Effector memory CD4-positive, alpha-beta T cell (primary cell): Measurements from ENCODE around the gene FGF8.

Source experiments
- DNase-seq, 3 donors: peaks; one replicate each; pipeline ENCODE4 v3.0.0-alpha.2; 2020
- H3K27ac ChIP-seq: 2 replicates; pipeline ENCODE4 v1.7.0; 2013; ENCODE audit warnings: mild to moderate bottlenecking, low read length, moderate library complexity; ENCODE audit not compliant: insufficient read depth, poor library complexity, severe bottlenecking
- H3K27me3 ChIP-seq: replicated peaks from 2 replicates; pipeline ENCODE4 v1.7.0; 2013; ENCODE audit warnings: mild to moderate bottlenecking, low read length; ENCODE audit not compliant: insufficient read depth, control insufficient read depth, poor library complexity, severe bottlenecking
- H3K36me3 ChIP-seq: 2 replicates; pipeline ENCODE4 v1.7.0; 2013; ENCODE audit warnings: mild to moderate bottlenecking, low read length, moderate library complexity; ENCODE audit not compliant: control insufficient read depth, insufficient read depth
- H3K4me1 ChIP-seq: 2 replicates; pipeline ENCODE4 v1.7.0; 2013; ENCODE audit warnings: low read length, mild to moderate bottlenecking; ENCODE audit not compliant: control insufficient read depth, insufficient read depth, poor library complexity, severe bottlenecking
- H3K4me3 ChIP-seq: 2 replicates; pipeline ENCODE4 v1.7.0; 2013; ENCODE audit warnings: low read length, low read depth, mild to moderate bottlenecking; ENCODE audit not compliant: insufficient read depth, poor library complexity, severe bottlenecking
- H3K9me3 ChIP-seq: 2 replicates; pipeline ENCODE4 v1.7.0; 2013; ENCODE audit warnings: mild to moderate bottlenecking, low read length, moderate library complexity; ENCODE audit not compliant: control insufficient read depth

Gene FGF8

GRCh38 chr10:101782811-101783735 lies 7.2 kb upstream of the FGF8 start, which contains the start of gene NPM3:
Gene NPM3, minus strand, starts transcription at chr10:101783446. Its CDS starts 56 bp downstream, at chr10:101783390.
- Histone ChIP-seq H3K9me3 (no peaks in the 10 kb centered on the region), H3K4me3 (peak within 1 kb of the TSS; percentile 56), H3K27me3 (peaks cover 4% of the 10 kb centered on the region), H3K27ac (peak within 1 kb of the TSS; percentile 48), H3K36me3 (peaks cover 23% of the 10 kb centered on the region), H3K4me1 (peaks cover 46% of the 10 kb centered on the region)
- peak; percentile 56 to 67 (median 66) for DNase-seq

GRCh38 chr10:101781984-101782810 lies 6.3 kb upstream of the FGF8 start:
- H3K36me3 ChIP-seq, result peaks cover 20% of the 10 kb centered on the region
- peaks cover 46% of the 10 kb centered on the region for H3K4me1 ChIP-seq
- H3K9me3 ChIP-seq, result no peaks in the 10 kb centered on the region
- H3K27ac ChIP-seq, result no peak overlapping the region
- H3K27me3 ChIP-seq, result peaks cover 6% of the 10 kb centered on the region
- H3K4me3 ChIP-seq, result peak overlapping the region; percentile 56
- DNase-seq, result no peak

- no peak overlapping the region for H3K27ac ChIP-seq
- H3K36me3 ChIP-seq, result peaks cover 15% of the 10 kb centered on the region
- H3K9me3 ChIP-seq, result no peaks in the 10 kb centered on the region
- H3K27me3 ChIP-seq, result peaks cover 11% of the 10 kb centered on the region
- no peak overlapping the region for H3K4me3 ChIP-seq
- H3K4me1 ChIP-seq, result peaks cover 46% of the 10 kb centered on the region
- no peak for DNase-seq
These were observed 5.7 kb upstream of the FGF8 start for GRCh38 chr10:101781655-101781983.

- DNase-seq, result peak; percentile 23 to 53 (median 43)
- H3K27me3 ChIP-seq, result peaks cover 15% of the 10 kb centered on the region
- no peak overlapping the region for H3K4me3 ChIP-seq
- no peak overlapping the region for H3K27ac ChIP-seq
- H3K9me3 ChIP-seq, result no peaks in the 10 kb centered on the region
- H3K36me3 ChIP-seq, result peaks cover 9% of the 10 kb centered on the region
- H3K4me1 ChIP-seq, result peaks cover 46% of the 10 kb centered on the region
These were observed 5.1 kb upstream of the FGF8 start for GRCh38 chr10:101780818-101781654.

GRCh38 chr10:101780187-101780817 lies 4.4 kb upstream of the FGF8 start:
- Histone ChIP-seq H3K36me3 (peaks cover 1% of the 10 kb centered on the region), H3K27me3 (peaks cover 18% of the 10 kb centered on the region), H3K4me3 (peak overlapping the region; percentile 46), H3K9me3 (no peaks in the 10 kb centered on the region), H3K27ac (no peak overlapping the region), H3K4me1 (peaks cover 49% of the 10 kb centered on the region)
- no peak for DNase-seq

- peaks cover 56% of the 10 kb centered on the region for H3K4me1 ChIP-seq
- no peaks in the 10 kb centered on the region for H3K9me3 ChIP-seq
- DNase-seq, result peak; percentile 60 to 73 (median 65)
- H3K36me3 ChIP-seq, result no peaks in the 10 kb centered on the region
- H3K4me3 ChIP-seq, result peak overlapping the region; percentile 46
- no peak overlapping the region for H3K27ac ChIP-seq
- H3K27me3 ChIP-seq, result peaks cover 24% of the 10 kb centered on the region
These were observed 3.8 kb upstream of the FGF8 start for GRCh38 chr10:101779544-101780186.

- Histone ChIP-seq H3K27ac (no peak overlapping the region), H3K9me3 (no peaks in the 10 kb centered on the region), H3K4me3 (peak overlapping the region; percentile 46), H3K36me3 (no peaks in the 10 kb centered on the region), H3K4me1 (peaks cover 57% of the 10 kb centered on the region), H3K27me3 (peaks cover 31% of the 10 kb centered on the region)
- peak in 1 of 3 donors; percentile 7 for DNase-seq
These were observed 3.0 kb upstream of the FGF8 start for GRCh38 chr10:101778781-101779543.

GRCh38 chr10:101778151-101778780 lies 2.4 kb upstream of the FGF8 start:
- H3K9me3 ChIP-seq, result no peaks in the 10 kb centered on the region
- H3K27me3 ChIP-seq, result peaks cover 38% of the 10 kb centered on the region
- peaks cover 54% of the 10 kb centered on the region for H3K4me1 ChIP-seq
- no peaks in the 10 kb centered on the region for H3K36me3 ChIP-seq
- DNase-seq, result no peak
- no peak overlapping the region for H3K4me3 ChIP-seq
- H3K27ac ChIP-seq, result no peak overlapping the region
